Brain microvascular endothelial cell (primary cell): ENCODE data around the gene MYBBP1A.

ENCODE experiments used
- DNase-seq: peaks from one replicate; pipeline ENCODE4 v3.0.0-alpha.2; 2020
- H3K27ac ChIP-seq: fragments of 250-450 bp; sonication (Bioruptor Pico); 2 replicates; pipeline ENCODE4 v1.5.1; 2020; ENCODE audit warnings: mild to moderate bottlenecking, moderate library complexity
- H3K27me3 ChIP-seq: fragments of 250-450 bp; sonication (Bioruptor Pico); replicated peaks from 2 replicates; pipeline ENCODE4 v1.5.1; 2020; ENCODE audit warnings: mild to moderate bottlenecking
- H3K36me3 ChIP-seq: fragments of 250-450 bp; sonication (Bioruptor Pico); replicated peaks from 2 replicates; pipeline ENCODE4 v1.5.1; 2020; ENCODE audit warnings: mild to moderate bottlenecking
- H3K4me3 ChIP-seq: 2 replicates; pipeline ENCODE4 v1.5.1; 2011; ENCODE audit warnings: low read depth, mild to moderate bottlenecking, control low read depth, low read length, moderate library complexity
- CTCF ChIP-seq: IDR thresholded peaks from 2 replicates; pipeline ENCODE4 v1.5.1; 2011; ENCODE audit warnings: low read depth, mild to moderate bottlenecking, moderate library complexity, low read length, control low read depth, inconsistent platforms; ENCODE audit errors: missing control alignments
- in situ Hi-C: cut with HindIII; loops from 2 replicates; pipeline ENCODE4 v1.10.0; 2017; ENCODE audit warnings: low sequenced_read_pairs, low pct_ligation_motif_present

The MYBBP1A gene

DNA sequence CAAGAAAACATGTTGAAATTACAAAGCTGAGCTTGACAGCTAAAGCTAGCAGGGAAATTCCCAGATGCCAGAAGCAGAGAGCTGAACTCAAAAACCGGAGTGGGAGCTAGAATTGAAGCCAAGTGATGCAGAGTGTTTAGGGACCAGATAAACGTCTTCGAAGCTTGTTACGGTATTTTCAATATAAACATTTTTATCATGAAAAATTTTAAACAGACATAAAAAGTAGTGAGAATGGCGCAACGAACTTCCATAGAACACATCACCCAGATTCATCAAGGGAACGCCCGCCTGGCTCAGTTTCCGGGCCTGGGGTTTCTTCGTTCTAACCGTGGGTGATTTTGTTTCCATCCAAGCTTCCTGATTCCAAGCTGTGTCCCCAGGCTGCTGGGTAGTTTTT lies 38.4 kb downstream of the MYBBP1A start:
- no peaks in the 10 kb centered on the region for H3K27me3 ChIP-seq
- DNase-seq: no peak
- no peak for TF ChIP-seq CTCF
- H3K4me3 ChIP-seq: no peak overlapping the region
- no peak overlapping the region for H3K27ac ChIP-seq
- H3K36me3 ChIP-seq: no peaks in the 10 kb centered on the region
- in situ Hi-C loops: no loop called here

- no peak for TF ChIP-seq CTCF
- in situ Hi-C loops: no loop called here
- Histone ChIP-seq H3K36me3 (no peaks in the 10 kb centered on the region), H3K27me3 (no peaks in the 10 kb centered on the region), H3K27ac (no peak overlapping the region), H3K4me3 (no peak overlapping the region)
- no peak for DNase-seq
These were observed 39.7 kb downstream of the MYBBP1A start for GRCh38 chr17:4515501-4515900.

DNA sequence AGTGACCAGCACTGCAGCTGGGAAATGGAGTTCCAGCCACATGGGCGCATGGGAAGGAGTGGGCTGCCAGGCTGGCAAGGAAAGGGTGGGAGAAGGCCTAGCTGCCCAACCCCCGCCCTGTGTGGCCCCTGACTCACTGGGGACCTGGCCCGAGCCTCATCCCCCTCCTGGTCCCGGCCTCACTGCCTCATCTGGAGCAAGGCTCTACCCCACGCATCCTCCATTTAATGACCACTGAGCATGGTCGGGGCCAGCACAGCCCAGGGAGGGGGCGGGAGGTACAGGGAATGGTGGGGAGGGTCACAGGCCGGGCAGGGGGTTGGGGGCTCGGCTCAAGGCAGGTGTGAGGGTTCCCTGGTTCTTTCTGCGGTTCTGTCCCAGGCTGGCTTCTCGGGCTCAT lies 40.4 kb downstream of the MYBBP1A start:
- DNase-seq: no peak
- no peaks in the 10 kb centered on the region for H3K27me3 ChIP-seq
- no peaks in the 10 kb centered on the region for H3K36me3 ChIP-seq
- in situ Hi-C loops: no loop called here
- TF ChIP-seq CTCF: no peak
- H3K27ac ChIP-seq: no peak overlapping the region
- no peak overlapping the region for H3K4me3 ChIP-seq

DNA sequence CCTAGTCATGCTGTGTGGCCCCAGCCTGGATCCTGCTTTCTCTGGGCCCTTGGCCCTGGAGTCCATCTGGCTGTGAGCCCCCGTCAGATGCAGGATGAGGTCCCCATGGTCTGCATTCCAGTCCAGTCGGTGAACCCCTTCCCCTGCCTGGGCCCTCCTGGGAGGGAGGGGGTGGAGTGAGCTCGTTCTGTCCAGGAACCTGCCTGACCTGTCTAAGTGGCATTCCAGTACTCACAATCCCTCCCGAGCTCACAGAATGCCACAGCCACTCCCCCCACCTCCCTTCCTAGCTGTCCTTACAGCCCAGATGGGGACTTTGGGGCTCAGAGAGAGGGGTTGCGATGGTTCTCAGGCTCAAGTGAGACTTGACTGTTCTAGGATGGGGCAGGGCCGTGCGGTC lies 41.0 kb downstream of the MYBBP1A start:
- no peak for DNase-seq
- in situ Hi-C loops: no loop called here

DNA sequence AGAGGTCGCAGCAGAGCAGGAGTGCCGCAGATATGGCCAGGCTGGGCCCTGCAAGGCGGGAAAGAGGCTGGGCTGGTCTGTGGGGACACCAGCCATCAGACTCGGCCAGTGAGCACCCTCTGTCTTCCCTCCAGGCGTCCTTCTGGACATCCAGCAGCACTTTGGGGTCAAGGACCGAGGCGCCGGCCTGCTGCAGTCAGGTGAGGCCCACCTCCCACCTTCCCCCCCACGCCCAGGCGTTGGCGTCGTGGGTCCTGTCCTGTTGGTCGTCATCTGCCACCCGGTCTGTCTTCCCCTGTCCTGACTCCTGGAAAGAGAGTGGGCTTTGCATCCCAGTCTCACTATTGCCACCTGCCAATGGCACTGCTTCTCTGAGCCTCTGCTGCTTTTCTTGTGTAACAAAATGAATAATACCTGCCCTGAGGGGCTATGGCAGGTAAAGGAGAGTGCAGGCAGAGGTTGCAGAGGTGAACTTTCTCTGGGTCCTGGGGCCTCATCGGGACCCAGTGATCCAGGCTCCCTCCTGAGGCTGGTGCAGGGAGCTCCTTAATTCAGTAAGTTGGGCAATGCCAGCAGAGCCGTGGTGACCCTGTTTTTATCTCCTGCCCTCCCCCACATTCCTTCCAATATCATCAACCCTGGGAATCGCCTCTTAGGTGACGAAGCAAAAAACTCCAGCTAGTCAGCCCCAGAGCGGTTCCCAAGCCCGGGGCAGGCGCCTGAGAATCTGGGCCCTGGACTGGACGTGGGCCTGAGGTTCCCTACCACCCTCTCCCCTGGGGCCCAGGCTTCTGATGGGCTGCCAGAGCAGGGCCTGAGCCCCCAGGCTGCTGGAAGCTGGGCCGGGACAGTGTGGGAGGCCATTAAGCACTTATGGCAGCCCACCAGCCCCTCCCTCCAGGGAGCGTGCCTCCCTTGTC lies 41.8 kb downstream of the MYBBP1A start:
- in situ Hi-C loops: no loop called here
- TF ChIP-seq CTCF: no peak
- no peak for DNase-seq
- Histone ChIP-seq H3K27ac (no peak overlapping the region), H3K36me3 (no peaks in the 10 kb centered on the region), H3K27me3 (no peaks in the 10 kb centered on the region), H3K4me3 (no peak overlapping the region)

More for the DNA sequence above, 41.0 kb downstream of the MYBBP1A start:
- Histone ChIP-seq H3K36me3 (no peaks in the 10 kb centered on the region), H3K27me3 (no peaks in the 10 kb centered on the region), H3K4me3 (no peak overlapping the region), H3K27ac (no peak overlapping the region)
- TF ChIP-seq CTCF: no peak
